ENCODE results near the gene PDE6B.
"Not testable (repeated sequence)": the region's sequence is repeated elsewhere in the genome, so short reads cannot be mapped to it uniquely, and the experiment has no call there.

The PDE6B gene

GRCh38 chr4:624705-625590 lies at the start of gene PDE6B:
Gene PDE6B, plus strand, starts transcription at chr4:625573. Its CDS starts 54 bp downstream, at chr4:625627.
- no peak for DNase-seq (ENCODE audit: low spot score)

- no peak for DNase-seq (ENCODE audit: low spot score)
Observed at GRCh38 chr4:576245-576821, 49.0 kb upstream of the PDE6B start, which contains the start of gene TMEM271. Gene TMEM271, minus strand, starts transcription at chr4:576295. Its CDS starts 233 bp downstream, at chr4:576062.

- peak; percentile 57 for DNase-seq (ENCODE audit: low spot score)
Observed at GRCh38 chr4:576991-577498, 48.3 kb upstream of the PDE6B start.

- DNase-seq (ENCODE audit: low spot score): peak; percentile 74
Observed at GRCh38 chr4:577499-578450, 47.6 kb upstream of the PDE6B start.

GRCh38 chr4:578451-579443 lies 46.6 kb upstream of the PDE6B start:
- no peak for DNase-seq (ENCODE audit: low spot score)

GRCh38 chr4:579543-580175 lies 45.7 kb upstream of the PDE6B start:
- peak; percentile 65 for DNase-seq (ENCODE audit: low spot score)

- DNase-seq (ENCODE audit: low spot score): no peak
Observed at GRCh38 chr4:581181-581580, 44.2 kb upstream of the PDE6B start.

GRCh38 chr4:581753-582361 lies 43.5 kb upstream of the PDE6B start:
- DNase-seq (ENCODE audit: low spot score): no peak

GRCh38 chr4:583820-584219 lies 41.6 kb upstream of the PDE6B start:
- DNase-seq (ENCODE audit: low spot score): no peak

- DNase-seq (ENCODE audit: low spot score): no peak
Observed at GRCh38 chr4:587671-588350, 37.6 kb upstream of the PDE6B start.

- DNase-seq (ENCODE audit: low spot score): no peak
Observed at GRCh38 chr4:588351-588849, 37.0 kb upstream of the PDE6B start.

GRCh38 chr4:589219-589963 lies 36.0 kb upstream of the PDE6B start:
- DNase-seq (ENCODE audit: low spot score): no peak

- no peak for DNase-seq (ENCODE audit: low spot score)
Observed at GRCh38 chr4:590313-590841, 35.0 kb upstream of the PDE6B start.

- not testable (repeated sequence) for DNase-seq (ENCODE audit: low spot score)
Observed at GRCh38 chr4:592178-592577, 33.2 kb upstream of the PDE6B start.

GRCh38 chr4:592825-593520 lies 32.4 kb upstream of the PDE6B start:
- no peak for DNase-seq (ENCODE audit: low spot score)

- DNase-seq (ENCODE audit: low spot score): no peak
Observed at GRCh38 chr4:598925-599324, 26.4 kb upstream of the PDE6B start.

- DNase-seq (ENCODE audit: low spot score): no peak
Observed at GRCh38 chr4:600166-600565, 25.2 kb upstream of the PDE6B start.

All from putamen (tissue), 1 donor.